GM19025 (cell line): ENCODE results near the gene CCDC92.

Experiments
- ATAC-seq: cut with Tn5 transposase; IDR thresholded peaks from one replicate; pipeline ENCODE4 v1.9.1; 2021; ENCODE audit warnings: mild to moderate bottlenecking, low read depth, moderate library complexity; ENCODE audit not compliant: unreplicated experiment

The CCDC92 gene, protein sequence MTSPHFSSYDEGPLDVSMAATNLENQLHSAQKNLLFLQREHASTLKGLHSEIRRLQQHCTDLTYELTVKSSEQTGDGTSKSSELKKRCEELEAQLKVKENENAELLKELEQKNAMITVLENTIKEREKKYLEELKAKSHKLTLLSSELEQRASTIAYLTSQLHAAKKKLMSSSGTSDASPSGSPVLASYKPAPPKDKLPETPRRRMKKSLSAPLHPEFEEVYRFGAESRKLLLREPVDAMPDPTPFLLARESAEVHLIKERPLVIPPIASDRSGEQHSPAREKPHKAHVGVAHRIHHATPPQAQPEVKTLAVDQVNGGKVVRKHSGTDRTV

DNA sequence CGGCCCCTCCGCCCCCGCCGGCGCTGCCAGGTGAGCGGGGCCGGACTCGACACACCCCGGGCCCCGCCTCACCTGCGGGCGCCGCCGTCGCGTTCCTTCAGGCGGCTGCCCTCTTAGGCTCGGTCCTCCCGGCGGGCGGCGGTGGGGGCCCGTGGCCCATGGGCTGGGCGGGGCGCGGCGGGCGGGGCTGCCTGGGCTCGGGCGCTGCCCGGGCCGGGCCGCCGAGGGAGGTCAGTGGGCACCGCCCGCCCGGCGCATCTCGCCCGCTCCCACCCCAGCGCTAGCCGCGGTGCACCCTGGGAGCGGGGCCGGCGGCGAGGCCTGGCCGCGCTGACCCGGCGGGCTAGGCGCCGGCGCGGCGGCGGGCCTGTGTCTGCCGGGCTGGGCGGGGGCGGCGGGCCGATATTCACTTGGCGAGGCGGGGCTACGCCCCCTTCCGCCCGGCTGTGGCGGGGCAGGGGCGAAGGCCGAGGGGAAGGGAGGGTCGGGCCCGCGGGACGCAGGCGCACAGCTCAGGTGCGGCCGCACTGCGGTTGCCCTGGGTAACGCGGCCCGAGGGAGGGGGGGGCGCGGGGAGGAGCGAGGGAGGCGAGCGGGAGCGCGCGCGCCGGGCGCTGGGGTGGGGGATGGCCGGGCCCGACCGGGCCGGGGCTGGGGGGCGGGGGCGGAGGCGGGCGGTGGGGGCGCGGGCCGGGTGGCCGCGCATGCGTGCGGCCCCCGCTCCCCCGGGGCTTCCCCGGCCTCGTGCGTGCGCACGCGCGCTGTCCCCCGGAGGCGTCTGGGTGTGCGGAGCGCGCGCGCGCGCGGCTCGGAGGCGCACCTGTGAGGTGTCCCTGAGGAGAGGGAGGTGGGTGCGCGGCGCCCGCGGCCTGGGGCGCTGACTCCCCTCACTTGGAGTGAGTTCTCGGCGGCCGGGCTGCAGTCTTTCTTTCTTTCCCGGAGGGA lies at the start of gene CCDC92, which contains the start of gene ZNF664:
CCDC92 (minus strand) TSS at position 375 of the 945 bp plus-strand sequence. CDS start 28,526 bp downstream, outside the sequence.
ZNF664 (plus strand) TSS at position 759 of the 945 bp plus-strand sequence. CDS start 38,930 bp downstream, outside the sequence.
- ATAC-seq = peak; percentile 81

DNA sequence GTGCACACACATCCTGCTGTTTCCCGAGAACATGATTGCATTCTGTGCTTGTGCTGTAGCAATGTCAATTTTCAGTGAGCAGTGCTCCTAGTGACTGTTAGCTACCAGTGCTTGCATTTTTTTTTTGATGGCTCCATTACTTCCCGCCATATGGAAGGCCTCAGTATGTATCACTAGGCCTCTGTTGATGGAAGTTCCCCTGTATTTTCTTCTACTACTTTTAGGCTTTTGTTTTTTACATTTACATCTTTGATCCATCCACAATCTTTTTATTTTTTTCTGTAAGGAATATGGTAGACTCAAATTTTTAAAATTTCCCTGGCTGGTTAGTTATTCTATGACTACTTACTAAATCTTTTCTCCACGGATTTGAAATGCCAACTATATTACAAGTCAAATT lies 49.5 kb upstream of the CCDC92 start:
- no peak for ATAC-seq

DNA sequence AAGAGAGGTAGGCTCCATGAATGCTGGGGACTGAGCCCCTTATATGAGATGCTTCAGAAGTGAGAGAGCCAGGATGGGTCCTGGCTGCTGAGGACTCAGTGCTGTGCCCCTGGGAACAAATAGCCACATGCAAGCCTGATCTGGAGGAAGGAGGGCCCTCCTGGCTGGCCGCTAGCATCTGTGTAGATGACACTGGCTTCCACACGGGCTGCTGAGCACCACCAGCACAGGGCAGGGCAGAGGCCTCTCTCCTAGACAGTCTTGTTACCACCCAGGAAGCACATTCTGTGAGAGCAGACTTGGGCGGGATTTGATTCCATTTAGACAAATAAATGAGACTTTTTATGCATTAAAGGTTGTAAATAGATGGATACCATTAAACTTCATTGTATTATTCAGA lies 48.4 kb upstream of the CCDC92 start:
- no peak for ATAC-seq

DNA sequence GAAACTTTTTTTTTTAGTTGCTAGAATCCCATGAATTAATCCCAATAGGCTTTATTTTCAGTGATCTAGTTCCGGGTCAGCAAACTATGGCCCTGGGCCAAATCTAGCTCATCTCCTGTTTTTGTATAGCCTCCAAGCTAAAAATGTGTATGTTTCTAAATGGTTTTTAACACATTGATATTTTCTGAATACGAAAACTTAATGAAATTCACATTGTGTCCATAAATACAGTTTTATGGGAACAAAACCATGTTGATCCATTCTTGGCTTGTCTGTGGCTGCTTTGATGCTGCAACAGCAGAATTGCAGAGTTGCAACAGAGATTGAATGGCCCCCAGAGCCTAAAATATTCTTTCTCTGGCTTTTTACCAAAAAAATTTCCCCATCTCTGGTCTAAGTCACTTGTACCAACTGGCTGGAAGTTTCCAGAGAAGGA lies 47.9 kb upstream of the CCDC92 start:
- no peak for ATAC-seq

DNA sequence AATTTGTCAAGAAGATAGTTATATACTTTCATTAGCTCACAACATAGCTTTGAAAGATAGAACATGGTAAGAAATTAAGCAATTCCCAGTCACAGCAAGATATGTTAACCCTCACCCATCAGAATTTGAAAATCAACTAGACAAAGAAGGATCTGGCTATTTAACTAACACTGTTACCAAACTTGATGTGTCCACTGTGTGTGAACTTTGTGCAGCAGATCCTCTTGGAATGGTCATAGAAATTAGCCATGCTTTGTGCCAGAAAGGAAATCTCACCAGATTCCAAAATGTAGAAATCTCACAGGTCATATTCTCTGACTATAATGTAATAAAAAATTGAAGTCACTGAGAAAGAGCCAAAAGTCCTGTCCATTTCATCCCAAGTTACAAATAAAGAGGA lies 46.5 kb upstream of the CCDC92 start:
- no peak for ATAC-seq

DNA sequence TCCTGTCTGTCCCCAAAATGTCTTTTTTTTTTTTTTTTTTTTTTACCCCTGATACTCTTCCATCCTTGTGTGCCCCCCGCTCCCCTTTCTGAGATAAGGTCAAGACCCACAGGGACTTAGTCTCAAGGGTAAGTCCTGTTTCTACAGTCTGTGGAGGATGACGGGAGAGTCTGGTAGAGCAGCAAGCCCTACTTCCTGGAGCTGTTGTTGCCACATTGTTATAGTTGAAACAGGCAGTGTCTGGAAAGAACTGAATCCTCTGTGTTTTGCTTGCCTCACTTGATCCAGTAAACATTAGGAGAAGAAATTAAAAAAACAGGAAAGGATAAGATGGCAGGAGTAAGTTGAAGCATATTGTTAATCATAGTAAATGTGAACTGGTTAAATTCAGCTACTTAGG lies 45.9 kb upstream of the CCDC92 start:
- no peak for ATAC-seq

DNA sequence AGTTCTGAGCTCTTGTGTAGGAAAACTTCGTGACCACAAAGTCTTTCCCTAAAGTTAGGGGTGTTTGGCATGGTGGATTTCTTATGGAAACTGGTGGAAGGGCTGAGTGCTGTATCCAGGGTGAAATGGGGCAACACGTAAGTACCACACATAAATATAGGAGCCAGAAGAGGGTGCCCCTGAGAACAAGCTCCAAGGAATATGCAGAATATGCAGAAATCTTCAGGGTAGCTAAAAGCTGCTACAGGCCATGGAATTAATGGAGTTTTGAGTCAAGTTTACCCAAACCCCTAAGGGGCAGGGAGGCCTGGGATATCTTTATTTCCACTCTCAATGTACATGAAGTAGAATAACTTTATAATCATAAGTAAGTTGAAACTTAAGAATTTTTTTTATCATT lies 44.4 kb upstream of the CCDC92 start:
- no peak for ATAC-seq

DNA sequence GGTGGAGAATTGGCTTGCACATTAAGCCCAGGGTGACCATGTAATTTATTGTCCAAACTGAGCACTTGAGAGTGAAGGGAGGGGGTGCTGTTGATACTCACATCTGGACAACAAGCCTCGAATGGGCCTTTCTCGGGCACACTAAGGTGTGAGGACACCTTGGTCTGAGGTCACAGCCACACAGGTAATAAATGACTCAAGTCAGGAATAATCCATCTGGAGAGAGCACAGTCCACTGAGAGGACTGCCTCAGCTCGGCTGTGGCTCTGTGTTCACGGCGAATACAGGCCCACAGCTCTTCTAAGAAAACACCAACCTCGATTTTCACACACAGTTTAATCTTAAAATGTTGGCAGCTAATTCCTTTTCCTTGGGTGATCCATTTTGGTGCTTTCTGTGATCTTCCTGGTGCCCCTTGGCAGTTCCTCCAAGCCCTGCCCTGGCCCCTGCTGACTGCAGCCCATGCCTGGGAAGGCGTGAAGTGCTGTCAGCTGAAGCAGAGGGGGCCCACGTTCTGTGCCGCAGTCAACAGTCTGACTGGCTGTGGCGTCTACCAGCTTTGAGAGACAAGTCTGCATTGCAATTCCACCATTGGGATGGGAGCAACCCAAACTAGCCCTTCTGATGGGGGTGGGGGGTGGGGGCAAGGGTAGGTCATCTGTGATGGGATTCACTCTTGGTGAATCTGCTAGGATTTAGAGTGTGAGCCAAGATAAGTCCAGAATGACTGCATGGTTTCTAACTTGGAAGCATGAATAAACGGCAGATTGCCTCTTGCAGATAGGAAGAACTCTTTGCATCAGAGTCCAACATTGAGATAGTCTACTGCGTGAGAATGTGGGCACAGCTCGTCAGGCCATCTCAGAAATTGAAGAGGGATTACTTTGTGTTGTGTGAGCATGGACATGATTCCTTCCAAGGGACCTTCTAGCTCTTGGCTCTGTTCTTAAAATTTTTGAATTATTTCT lies 43.1 kb upstream of the CCDC92 start:
- ATAC-seq = no peak

DNA sequence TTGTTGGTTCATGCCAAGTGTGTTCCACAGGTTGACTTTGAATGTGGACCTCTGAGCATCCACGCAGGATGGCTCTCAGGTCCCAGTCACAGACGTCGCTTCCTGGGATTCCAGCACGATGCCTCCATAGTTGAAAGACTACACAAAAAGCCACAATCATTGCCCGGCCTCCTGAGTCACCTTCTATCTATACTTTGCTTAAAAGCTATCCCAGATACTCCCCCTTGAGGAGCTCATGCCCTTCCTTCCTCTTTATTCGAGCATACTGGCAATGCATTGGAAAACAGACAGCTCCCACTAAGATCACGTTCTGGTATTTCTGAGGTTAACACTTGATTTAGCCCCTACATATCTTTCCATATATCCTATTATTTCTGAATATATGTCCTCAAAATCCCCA lies 40.4 kb upstream of the CCDC92 start:
- ATAC-seq = no peak

DNA sequence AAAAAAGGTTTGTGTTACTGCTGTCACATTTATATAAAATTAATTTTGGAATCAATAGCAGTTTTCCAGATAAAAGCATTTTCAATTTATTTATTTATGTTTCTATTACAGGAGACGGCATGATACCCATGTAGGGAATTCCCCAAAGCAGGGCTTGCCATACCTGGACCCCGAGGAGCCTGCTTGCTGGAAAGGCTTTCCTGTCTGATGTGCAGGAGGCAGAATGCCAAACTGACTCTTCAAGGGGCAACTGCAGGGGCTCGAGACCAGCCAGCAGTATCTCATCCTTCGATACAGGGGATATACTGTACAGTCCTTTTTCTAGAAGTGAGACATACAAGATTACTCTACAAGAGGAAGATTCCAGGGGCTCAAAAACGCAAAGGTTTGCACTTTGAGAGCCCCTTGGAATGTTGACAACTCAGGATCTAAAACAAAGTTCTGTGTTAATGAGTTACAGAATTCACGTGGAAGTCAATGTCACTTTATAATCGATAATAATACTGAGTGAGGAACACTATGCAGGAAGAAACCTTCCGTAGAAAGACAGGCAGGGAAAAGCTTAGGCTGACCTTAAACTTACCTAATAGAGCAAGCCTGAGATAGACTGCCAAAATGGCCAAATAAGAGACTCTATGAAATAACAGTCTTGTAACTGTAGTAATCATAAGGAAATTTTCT lies 38.9 kb upstream of the CCDC92 start:
- ATAC-seq = no peak

DNA sequence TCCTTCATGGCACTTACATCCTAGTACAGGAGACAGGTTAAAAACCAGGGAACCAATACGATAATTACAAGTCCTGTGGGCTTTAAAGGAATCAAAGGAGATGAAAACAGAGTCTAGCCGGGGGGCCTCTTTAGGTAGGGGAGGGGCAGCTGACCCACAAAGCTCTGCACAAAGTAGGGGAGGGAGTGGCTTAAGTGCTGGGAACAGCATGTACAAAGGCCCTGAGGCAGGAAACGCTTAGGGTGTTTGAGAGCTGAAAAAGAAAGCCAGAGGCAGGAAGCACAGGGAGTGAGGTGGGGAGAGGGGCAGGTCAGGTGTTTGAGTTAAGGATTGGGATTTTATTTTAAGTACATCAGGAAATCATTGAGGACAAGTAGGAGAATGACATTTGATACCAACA lies 38.1 kb upstream of the CCDC92 start:
- no peak for ATAC-seq

DNA sequence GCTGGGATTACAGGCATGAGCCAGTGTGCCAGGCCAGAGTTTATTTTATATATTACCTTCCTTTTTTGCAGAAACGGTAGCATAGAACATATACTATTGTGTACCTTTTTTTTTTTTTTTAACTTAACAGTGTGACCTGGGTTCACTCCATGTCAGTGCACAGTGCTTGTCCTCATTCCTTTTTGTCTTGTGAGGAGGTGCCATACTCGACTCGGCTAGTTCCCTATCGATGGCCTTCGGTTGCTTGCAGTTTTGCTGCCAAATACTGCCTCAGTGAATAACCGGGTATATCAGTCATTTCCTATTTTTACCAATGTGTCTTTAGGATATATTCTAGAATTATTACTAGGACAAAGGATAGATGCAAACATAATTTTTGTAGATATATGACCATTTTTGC lies 37.1 kb upstream of the CCDC92 start:
- no peak for ATAC-seq

DNA sequence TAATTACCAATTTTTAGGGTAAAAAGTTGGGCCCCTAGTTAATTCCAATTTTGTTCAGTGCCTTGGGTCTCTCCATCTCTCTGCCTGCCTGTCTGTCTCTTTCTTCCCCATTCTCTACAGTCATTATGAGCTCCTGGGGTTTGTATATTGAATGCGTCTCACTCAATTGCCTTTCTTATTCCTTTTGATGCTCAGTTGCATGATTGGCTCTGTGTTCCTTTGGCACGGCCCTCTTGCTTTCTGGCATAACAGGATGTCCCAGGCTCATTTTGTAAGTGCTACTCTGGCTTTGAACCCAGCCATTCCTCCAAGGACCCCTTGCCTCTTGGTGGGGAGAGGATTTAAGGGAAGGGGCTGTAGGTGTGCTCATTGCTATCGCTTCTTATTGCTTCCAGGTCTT lies 36.0 kb upstream of the CCDC92 start:
- ATAC-seq = no peak

DNA sequence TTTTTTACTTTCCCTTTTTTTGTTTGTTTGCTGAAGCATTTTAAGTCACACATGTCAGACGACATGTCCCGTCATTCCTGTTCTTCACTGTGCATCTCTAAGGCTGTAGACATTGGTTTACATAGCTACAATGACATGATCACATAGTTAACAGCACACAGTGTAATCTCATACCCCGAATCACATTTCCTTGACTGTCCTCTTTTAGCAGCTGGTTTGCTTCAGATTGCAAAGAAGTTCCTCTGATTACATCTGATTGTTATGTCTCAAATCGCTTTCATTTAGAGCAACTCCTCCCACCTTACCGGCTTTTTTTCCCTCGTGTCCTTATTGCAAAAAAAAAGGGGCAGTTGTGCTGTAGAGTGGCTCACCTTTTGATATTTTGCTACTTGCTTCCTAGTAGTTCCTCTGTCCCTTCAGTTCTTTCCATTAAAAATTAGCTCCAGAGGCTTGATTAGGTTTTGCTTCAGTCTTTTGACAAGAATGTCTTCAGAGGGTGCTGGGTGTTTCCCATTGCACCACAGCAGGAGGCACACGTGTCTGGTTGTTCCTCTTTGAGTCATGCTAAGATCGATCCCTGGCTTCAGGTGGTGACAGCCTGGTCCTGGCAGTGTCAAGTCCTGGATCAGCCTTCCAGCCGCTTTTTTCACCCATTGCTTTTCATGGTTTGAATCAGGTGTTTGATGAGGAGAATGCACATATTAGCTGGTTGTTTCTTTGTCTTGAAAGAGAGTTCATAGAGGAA lies 35.4 kb upstream of the CCDC92 start:
- no peak for ATAC-seq

DNA sequence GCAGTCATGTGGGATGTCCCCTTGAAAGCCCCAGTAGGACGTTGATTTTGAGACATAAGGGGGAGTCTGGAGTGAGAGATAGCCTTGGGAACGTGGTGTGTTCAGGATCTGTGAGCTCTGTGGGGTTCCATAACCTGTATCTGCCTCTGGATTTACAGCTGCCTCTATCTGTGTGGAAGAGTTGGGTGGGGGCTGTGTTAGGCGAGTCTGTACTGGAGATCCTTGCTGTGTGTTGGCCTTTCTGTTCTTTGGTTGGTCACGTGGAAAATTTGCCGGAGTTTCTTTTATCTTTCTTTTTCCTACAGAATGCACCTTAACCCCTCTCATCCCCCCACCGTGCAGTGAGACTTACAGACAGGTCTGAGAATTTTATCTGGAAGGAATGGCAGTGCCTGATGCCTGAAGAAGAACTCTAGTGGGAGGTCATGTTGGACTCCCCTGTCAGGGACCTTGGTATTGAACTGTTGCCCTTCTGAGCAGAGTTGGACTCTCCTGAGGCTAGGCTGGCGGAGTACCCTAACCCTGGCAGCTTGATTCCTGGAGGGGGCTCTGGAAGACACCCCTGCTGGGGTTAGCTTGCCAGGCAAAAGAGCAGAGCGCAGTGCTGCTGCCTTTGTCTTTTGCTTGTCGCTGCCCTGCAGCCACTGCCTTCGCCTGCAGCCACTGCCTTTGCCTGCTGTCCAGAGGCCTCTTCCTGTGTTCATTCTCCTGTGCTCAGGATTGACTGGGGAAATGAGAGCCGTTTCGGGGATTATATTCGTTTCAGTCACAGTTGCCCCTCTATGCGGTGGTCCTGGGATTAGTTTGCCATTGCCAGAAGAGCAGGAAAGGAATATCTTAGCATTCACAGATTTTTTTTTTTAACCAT lies 34.4 kb upstream of the CCDC92 start:
- ATAC-seq = no peak

DNA sequence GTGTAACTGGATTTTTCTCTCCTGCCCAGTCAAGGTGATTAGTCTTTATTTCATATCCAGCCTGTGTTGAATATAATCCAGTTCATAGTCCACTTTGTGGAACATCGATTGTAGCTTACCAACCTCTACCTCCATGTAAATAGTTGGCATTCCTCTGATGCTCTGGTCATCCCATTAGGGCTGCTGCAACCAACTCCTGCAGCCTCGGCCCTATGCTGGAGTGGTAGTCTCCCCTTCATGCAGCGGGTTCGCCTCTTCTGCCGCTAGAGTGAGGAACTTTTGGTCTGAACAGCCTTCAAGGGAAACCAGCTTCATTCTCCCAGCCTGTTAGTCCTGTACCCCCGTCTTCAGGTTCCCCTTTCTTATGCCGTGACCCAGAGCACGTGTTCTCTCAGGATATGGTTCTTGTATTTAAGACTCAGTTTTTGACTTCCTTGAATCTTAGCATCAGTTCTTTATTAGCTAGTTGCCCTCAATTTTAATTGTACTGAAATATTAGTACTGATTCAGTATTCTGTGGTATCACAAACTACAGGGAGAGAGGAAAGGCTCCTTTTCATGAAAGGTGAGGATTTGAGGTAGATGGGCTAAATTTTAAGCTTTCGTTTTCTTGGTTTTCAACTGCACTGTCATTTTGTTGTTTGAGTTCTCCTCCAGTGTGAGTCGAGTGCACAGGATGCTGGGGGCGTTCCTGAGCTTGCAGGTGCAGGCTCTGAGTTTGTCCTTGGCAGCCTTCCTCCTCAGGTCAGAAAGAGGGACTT lies 33.6 kb upstream of the CCDC92 start:
- no peak for ATAC-seq

DNA sequence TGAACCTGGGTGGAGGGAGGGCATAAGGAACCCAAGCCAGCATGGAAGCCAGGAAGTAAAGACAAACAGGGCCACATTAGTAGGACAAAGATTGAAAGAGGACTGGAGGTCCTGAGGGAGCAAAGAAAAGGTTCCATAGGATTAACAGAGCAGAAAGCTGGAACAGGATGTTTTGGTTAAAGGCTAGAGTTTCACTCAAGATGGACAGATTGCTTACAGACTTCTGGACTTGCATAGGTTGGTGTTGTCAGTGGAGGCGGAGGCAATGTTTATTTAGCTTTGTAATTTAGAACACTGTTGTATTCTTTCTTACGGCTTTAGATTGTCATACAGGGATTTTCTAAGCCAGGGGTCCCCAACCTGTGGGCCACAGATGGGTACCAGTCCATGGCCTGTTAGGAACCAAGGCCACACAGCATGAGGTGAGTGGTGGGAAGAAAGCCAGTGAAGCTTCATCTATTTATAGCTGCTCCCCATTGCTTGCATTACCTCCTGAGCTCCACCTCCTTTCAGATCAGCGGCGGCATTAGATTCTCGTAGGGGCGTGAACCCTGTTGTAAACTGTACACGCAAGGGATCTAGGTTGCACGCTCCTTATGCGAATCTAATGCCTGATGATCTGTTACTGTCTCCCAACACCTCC lies 31.7 kb upstream of the CCDC92 start:
- ATAC-seq = no peak
